Right renal pelvis (tissue), 4 donors: Measurements from ENCODE around the gene TDRD7. TPM values are rescaled to one million over a fixed set of nuclear protein-coding genes. Genes with fewer than 3 reads are reported as not detected.

Experiments used
- DNase-seq, 4 donors: peaks; one replicate each; pipeline ENCODE4 v3.0.0-alpha.2; 2013; ENCODE audit warnings: low read depth in 4 of 4, low spot score in 3 of 4, missing footprints in 1 of 4
- polyA plus RNA-seq, 4 donors: library from polyadenylated mRNA; unstranded; fragments of 120-200 nt; gene quantifications; one replicate each; pipeline ENCODE4 v1.2.1, GENCODE V29; 2013; ENCODE audit not compliant: insufficient read length in 4 of 4

TDRD7 gene
- polyA plus RNA-seq, 4 donors: 6.8 to 9.6 (median 8.3) TPM

DNA sequence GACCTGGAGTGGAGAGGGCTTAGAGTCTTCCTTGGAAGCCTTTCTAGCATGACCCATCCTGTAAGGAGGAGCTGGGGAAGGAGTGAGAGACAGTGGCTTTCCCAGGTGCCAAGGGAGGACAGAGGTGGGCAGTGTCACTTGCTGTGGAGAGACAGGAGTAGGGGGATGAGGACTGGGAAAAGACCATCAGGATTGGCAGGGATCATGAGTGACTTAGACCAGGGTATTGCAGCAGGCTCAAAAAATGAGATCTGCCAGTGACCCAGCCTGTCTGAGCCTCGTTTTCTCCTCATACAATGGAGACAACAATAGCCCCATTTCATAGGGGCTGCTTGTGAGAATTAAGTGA is 91.9 kb downstream of the TDRD7 start:
- no peak for DNase-seq

DNA sequence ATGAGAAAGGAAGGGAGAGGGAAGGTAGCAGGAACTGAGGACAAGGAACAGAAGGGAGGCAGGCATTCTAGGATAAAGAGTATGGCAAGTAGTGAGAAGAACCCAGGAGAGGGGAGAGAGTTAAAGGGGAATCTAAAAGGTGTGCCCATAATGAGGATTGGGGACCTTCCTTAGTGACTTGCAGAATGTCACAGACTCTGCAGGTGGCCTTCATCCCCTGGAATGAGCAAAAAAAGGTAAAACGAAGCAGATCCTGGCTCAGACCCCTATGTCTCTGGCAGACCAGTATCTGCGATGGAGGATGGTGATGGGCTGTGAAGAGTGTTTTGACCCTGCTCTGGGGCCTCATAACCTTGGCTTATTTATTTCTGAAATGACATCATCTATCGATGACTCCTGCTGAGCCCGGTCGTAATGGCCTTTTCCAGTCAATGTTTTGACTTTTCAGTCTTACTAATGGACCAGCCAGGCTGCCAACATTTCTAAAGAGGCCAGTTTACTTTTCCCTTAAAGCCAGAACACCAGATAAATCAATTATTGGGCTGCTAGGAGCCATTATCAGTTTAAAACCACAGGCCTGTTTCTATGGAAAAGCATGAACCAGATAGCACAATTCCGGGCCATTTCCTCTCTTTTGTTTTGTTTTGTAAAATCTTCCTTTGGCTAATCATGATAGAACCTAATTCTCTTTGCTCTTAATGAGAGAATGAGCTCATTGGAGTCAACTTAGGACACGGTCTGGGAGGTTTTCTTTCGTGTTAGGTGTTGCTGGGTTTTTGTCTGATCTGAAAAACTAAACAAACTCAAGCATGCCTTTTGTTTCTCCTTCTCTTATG is 92.7 kb downstream of the TDRD7 start:
- no peak for DNase-seq

DNA sequence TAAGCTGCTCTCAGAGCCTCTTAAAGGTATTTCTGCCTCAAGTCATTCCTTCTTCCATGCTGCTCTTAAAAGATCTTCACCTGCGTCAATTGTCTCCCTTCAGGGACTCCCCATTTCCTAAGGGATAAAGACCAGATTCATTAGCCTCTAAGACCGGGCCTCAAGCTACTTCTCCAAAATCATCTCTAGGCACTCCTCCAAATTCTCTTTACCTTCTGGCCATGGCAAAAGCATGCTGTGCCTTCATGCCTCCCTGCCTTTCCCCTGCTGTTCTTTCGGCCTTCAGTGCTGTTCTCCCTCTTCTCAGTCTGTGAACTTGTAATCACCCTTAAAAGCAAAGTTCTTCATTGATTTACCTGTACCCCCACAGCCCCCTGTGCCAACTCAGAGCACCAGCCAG is 93.9 kb downstream of the TDRD7 start:
- DNase-seq: no peak

DNA sequence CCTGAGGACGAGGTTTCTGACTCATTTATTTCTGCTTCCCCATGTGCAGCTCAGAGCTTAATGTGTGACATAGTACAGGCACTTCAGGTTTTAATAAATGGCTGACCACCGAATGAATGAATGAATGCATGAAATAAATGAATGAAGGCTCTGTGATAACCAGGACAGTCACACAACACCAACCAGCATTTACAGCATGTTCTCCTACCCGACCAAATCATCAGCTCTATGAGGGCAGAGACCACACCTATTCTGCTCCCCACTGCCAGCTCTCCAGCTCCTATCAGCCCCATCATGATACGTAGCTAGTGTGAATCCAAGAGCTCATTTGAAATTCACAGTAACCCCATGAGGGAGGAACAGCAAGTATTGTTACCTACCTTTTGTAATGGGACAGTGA is 94.4 kb downstream of the TDRD7 start:
- no peak for DNase-seq

DNA sequence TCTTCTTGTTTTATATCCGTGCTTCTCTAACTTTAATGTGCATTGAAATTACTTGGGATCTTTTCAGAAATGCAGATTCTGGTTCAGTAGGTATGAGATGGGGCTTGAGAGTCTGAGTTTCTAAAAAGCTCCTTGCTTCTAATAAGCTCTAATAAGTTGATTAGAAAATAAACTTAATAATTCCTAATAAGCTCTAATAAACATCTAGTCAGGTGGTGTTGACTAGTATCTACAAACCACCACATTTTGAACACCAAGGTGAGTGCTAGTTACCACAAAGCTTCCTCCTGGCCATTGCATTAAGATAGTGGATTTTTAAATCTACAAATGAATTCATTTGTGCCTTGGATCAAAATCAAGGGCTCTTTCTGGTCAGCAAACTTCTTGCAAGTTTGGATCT is 94.9 kb downstream of the TDRD7 start:
- no peak for DNase-seq

DNA sequence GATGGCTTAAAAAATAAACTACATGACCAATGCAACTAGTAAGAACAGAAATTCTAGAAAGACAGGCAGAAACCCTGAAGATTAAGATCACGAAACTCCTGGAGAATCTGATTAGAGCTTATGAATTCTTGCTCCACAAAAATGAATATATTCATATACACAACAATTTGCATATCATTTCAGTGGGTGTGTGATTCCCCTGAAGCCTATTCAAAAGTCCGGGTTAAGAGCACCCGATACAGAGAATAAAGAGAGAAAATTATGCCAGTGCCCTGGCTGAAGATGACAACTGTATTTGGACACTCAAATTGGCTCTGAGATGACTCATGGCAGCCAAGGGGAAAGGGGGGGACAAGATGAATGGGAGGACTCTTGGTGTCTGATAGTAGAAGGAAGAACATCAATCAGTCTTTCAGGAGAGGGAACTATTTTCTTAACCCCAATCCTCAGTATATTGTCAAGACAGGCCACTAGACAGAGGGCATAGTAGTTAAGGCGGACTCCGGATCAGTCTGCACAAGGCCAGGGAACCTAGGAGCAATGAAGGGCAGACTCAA is 95.6 kb downstream of the TDRD7 start:
- DNase-seq: no peak

DNA sequence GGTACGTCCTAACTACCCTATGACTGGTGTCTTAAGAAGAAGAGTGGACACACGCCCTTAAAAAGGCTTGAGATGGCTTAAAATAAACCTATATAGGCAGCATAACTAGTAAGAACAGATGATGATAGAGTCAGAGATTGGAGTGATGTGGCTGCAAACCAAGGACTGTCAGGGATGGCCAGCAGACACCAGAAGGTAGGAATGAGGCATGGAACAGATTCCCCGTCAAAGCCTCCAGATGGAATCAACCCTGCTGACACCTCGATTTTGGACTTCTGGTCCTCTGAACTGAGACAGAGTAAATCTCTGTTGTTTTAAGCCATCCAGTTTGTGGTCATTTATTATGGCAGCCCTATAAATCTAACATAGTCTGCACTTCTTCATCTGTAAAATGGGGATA is 97.0 kb downstream of the TDRD7 start:
- DNase-seq: no peak

DNA sequence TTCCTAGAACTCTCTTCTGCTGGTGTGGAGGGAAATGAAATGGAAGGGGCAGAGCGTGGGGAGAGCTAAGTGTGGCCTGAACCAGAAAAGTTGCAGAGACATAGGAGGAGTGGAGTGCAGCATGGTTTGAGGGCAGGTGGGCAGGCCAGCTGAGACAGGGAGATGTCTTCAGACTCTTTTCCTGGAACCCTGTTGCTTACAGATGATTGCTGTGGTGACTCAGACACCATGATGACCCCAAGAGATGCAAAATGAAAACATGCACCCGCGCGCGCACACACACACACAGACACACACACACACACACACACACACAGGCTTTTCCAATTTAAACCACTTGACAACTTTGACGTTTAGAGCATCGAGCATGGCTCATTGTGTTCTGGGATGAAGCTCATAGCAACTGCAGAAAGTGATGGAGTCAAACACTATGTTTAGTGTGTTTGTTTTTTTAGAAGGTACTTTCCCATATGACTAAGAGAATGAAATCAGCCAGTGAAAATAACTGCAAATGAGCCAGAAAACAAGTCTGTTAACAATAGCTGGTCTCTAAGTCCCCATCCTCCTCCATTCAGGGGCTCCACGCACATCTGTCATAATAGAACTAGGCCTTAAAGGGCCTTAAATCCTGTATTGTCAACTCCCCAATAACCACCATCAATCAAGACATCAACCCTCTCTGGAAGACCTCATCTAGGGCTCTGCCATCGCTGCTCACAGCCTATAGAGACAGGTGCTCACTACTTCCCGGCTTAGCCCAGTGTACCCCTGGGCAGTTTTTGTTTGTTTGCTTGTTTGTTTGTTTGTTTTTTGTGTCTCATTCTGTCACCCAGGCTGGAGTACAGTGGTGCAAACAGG is 99.1 kb downstream of the TDRD7 start:
- DNase-seq: no peak

DNA sequence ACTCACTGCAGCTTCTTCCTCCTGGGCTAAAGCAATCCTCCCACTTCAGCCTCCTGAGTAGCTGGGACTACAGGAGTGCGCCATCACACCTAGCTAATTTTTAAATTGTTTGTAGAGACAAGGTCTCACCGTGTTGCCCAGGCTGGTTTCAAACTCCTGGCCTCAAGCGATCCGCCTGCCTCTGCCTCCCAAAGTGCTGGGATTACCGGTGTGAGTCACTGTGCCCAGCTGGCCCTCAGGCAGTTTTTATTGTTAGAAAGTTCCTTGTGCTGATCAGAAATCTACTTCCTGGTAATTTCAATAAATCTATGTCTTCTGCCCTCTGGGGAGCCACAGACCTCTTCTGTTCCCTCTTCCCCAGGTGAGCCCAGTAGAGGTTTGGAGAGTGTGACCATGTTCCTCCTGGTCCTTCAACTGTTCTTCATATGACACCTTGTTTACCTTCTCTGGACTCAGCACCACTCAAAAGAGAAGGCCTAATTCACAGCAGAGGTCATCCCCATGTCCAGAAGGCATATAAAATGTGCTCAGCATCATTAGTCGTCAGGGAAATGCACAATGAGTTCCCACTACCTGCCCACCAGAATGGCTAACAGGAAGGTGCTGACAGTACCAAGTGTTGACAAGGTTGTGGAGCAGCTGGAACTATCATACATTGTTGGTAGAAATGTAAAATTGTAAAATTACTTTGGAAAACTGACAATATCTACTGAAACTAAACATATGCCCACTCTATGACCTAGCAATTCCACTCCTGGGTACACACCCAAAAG is 99.9 kb downstream of the TDRD7 start:
- DNase-seq: no peak

DNA sequence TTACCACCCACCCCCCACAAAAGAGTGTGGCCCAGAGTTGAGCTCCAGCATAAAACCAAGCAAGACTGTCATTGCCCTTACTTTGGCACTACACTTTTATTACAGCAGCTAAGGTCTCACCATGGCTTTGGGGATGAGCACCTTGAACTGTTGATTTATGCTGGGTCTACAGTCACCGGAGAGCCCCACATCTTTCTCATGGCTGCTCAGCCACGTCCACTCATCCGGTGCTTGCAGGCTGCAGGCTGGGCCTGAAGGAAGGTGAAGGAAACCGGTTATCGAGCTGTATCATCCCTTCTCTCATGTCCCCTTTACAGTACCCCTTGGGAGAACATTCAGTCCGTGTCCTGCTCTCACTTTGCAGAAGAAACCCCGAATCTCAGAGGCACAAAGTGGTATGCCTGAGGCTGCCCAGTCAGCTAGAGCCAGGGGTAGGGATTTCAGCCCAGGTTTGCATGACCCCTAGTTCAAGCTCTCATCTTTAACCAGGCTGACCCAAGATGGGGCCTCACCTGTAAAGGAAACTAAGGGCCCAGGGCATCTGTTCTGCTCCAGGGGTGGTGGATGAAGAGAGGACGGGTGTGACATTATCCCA is 101.2 kb downstream of the TDRD7 start:
- DNase-seq: no peak

DNA sequence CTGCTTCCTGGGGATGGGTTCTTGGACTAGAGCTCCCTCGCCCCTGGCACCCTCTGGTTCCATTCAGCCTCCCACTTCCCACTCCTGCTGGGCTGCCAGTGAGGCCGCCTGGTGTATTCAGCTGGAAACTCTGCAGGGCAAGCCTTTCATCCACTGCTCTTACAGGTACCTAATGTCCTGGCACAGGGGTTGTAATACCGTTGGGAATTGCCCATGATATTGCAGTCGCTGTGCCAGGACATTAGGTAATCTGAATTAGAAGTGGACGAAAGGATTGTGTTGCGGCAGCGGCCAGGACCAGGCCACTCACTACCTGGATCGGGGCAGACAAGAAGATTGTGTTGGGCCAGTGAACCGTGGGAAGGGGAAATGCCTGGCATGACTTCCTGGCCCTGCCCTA is 102.6 kb downstream of the TDRD7 start:
- no peak for DNase-seq

DNA sequence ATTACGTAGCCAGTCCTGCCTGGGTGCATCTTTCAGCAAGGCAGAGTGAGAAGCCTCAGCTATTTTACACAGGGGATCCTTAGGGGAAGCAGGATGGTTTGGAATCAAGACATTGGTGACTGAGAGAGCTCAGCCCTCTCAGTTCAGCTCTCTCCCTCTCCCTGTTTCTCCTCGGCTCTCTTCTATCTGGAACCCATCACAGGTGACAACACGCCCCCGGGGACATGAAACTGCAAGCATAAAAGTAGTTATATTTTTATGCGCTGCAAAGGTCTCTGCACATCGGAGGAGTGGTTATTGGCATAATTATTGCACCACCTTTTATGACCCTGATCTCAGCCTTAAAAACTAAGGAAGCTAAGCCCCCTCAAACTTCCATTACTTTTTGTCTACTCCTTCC is 103.8 kb downstream of the TDRD7 start:
- no peak for DNase-seq

DNA sequence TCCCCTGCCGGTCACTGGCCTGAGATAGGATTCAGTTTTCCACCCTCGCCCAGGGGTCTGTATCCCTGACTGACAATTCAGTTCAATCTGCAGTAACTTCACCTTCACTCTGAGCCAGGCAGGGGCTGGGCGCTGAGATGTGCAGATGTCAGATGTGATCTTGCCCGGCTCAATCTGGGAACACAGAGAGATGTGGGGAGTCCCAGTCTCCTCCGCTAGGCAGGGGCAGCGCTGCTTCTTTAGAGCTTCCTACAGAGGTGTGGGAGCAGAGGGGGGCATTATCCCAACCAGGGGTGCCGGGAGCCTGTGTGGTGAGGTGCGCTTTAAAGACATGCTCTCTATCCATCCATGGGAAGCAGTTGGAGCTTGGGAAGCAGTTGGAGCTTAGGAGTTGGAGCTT is 104.2 kb downstream of the TDRD7 start:
- DNase-seq: no peak

DNA sequence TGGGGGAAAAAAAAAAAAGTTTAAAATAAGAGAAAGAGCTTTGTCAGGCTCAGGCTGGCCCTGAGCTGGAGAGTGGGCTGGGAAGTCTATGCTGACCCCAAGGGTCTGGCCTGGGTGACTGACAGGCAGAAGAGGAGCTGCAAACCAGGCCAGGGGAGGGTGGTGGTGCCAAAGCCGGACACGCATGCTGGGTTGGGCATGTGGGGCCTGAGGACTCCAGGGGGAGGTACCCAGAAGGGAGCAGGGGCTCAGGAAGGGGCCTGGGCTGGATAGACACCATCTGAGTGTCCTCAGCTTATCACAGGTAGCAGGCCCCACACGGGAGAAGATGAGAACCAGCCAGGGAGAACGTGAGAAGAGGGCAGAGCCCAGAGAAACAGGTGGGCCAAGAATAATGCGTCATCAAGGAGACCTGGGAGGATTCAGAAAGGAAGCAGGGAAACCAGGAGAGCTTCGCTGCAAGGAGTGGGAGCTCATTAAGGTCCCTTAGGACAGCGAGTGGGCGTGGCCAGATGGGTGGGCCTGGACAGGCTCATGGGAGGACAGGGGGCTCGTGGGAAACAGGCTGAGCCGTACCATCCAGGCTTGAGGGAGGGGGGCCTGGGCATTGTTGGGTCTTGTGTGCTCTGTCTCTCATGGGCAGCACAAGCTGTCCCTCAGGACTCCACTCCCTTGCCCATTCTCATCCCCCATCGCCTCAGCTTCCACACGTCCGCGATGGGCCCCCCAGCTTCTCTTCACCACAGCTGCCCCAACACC is 105.6 kb downstream of the TDRD7 start:
- DNase-seq: no peak

DNA sequence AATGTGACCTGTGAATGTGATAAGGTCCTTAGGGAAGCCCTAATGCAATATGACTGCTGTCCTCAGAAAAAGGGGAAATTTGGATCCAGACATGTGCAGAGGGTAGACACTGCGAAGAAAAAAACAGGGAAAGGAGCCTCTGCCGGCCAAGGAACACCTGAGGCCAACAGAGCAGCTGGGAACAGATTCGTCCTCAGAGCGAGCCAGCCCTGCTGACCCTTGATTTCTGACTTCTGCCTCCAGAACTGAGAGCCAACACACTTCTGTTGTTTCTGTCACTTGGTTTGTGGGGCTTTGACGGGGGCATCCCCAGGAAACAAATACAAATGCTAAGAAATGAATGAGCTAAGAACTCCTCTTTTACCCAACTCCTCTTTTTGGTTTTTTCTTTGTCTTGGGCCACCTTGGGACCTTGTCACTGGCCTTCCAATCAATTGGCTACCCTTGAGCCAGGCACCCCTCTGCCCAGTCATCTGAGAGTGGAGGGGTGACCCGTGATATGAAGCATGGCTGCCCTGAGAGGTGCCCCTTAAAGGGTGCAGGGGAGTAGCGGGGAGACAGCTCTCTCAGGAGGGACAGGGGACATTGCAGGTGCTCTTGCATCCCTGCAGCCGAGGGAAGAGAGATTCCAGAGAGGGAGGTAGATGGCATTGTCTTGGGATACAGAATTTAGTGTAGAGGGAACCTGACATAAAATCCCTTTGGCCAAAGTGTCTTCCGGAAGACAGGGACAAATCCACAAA is 106.4 kb downstream of the TDRD7 start:
- DNase-seq: no peak

DNA sequence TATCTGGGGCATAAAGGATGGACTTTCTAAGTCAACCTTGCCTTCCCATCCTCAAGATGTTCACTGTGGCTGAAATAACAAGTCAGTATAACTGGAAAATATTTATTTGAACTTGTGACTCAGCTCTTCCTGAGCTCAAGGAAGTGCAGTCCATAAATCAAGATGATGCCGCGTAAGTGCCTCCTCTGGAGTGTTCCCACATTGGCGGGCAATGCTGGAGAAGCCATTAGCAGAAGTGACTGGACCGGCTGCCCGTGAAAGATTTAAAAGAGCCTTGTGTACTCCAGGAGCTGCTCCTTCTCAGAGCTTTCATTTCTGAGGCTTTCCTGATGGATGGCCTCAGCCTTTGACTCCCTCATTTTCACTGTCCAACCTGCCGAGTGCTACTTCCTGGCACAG is 107.0 kb downstream of the TDRD7 start:
- DNase-seq: no peak

DNA sequence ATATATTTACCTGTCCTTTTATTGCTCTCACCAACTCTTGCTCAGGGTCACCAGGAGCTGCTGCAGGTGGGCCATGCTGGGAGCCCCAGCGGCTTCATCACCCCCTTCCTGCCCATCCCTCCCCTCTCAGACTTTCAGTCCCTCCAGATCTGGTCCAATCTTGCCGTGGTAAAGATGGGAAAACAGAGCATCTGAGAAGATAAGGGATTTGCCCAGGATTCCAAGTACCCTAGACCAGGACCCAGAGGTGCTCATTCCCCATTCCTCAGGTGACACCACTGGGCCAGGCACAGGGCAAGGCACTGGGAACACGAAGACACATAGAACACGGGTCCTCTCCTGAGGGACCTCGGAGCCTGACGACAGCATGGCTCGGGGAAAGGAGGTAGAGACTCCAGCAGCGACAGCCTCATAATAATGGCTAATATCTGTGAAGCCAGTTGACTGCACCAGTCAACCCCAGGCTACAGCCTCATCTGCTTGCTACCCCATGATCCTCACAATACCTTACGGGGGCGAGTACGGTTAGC is 107.6 kb downstream of the TDRD7 start:
- DNase-seq: no peak

DNA sequence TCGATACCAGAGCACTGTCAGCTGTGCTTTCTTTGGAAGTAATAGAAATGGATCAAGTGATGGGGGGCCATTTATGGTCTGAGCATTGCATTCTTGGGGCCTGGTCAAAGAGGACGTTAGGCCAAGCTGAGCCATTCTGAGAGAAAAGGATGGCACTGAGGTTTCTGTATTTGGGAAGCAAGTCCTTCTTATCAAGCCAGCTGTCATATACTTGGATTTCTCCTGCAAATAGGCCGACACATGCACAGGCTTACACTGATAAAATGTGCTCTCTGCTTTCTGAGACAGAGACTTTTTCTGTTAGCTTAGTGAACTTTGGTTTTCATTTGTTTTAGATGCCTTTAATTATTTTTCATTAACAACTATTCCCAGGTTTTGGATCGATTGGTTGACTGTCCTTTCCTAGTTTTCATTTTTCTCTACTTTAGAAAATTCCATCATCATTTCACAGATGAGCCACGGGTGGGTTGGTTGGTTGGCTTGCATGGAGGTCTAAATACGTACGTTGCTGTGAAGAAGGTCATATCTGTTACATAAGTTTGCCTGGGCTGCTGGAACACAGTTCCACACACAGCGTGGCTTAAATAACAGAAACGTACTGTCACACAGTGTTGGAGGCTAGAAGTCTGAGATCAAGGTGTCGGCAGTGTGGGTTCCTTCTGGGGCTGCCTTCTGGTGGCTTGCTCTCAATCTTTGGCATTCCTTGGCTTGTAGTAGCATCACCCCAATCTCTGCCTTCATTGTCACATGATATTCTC is 109.9 kb downstream of the TDRD7 start:
- no peak for DNase-seq
